ENCODE measurements around the gene ZSCAN22.
A peak's percentile ranks its signal among the peaks of the same experiment; 100 is the strongest.

The ZSCAN22 gene

DNA sequence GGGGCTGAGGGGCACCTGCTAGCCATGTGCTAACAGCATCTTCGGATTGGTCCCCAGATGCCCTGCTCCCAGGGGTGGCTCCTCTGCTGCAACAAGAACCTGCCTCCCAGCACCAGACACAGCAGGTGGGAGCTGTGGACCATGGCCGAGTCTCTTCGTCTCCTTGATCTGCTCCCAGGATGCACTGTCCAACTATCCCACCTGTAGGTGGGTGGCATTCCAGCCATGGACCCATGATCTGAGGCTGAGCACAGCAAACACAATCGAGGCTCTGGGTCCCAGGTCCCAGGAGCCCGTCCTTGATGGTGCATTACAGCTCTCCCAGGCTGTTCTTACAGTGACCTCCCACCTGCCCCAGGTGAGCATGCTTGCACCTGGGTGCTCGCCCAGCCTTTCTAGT lies 52.5 kb downstream of the ZSCAN22 start:
- DNase-seq = no peak

DNA sequence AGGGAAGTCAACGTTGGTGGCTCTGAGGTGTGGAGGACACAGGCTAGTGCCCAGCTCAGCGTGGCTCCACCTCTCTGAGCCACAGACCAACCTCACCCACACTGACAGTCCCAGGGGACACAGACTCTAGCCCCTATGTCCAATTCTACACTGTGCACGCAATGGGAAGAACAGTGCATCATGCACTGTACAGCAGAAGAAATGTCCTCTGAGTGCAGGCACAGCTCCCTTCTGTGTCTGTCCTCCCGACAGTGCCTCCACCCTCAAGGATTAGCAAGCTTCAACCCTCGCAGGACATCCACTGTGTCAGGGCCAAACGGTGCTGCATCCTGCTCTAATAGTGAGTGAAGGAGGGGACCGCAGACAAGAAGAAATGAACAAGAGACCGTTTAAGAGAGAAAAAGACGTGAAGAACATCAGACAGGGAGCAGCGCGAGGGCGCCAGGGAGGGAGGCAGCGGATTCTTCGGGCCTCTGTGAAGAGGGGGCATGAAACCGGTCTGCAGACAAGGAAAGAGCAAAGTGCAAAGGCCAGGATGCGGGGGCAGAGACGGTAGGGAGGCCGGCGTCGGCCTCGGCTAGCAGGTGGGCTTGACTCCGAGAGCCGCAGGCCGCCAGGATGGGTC lies 53.4 kb downstream of the ZSCAN22 start:
- DNase-seq = peak; percentile 34

- DNase-seq = peak; percentile 100
These were observed 54.1 kb downstream of the ZSCAN22 start, which contains the start of gene ZNF837 for GRCh38 chr19:58380662-58381459. ZNF837 (minus strand) TSS chr19:58381030; CDS start chr19:58369332, 11,698 bp downstream.

DNA sequence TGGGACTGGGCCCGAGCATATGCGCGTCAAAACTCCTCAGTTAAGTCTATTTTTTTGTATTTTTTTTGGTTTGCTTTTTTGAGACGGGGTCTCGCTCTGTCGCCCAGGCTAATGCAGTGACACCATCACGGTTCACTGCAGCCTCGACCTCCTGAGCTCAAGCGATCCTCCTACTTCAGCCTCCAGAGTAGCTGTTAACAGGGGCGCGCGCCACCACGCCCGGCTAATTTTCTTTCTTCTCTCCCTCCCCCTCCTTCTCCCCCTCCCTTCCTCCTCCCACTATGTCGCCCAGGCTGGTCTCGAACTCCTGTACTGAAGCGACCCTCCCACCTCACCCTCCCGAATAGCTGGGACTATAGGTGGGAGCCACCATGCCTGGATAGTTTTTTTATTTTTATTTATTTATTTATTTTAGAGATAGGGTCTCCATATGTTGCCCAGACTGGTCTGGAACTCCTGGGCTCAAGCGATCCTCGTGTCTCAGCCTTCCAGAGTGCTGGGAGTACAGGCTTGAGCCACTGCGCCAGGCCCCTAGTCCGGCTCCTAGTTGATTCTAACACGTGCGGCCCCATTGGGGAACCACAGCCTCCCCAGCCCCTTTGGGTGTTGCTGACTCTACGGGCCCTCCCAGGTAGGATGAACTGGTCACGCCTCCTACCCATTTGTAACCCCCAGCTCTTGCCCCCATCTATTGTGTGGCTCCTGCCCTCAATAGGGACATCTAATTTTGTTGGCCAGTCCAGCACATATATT lies 54.8 kb downstream of the ZSCAN22 start:
- DNase-seq = no peak

DNA sequence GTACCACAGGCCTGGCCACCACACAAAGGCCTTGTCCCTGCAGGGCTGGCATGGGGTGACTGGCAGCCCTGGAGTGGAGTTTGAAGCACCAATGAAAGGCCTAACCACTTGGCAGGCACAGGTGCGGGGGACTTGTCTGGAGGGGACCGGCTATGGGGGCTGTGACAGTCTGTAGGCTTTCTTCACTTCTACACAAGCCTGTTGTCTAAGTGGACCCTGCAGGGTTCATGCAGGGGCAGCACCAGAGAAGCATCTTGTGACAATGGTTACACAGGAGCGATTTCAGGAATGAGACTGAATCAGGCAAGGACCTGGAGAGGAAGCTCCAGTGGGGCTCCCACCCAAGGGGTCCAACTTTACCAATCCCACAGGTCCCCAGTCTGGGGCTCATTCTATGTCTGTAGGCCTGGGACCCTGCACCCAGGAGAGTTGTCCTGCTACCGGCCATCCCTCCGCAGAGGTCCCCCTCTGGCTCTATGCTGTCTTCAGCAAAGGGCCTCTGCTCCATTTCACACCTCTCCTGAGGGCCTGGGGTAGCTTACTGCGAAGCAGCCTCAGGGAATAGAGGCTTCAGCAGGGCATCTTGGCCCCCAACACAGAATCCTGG lies 56.3 kb downstream of the ZSCAN22 start:
- no peak for DNase-seq

DNA sequence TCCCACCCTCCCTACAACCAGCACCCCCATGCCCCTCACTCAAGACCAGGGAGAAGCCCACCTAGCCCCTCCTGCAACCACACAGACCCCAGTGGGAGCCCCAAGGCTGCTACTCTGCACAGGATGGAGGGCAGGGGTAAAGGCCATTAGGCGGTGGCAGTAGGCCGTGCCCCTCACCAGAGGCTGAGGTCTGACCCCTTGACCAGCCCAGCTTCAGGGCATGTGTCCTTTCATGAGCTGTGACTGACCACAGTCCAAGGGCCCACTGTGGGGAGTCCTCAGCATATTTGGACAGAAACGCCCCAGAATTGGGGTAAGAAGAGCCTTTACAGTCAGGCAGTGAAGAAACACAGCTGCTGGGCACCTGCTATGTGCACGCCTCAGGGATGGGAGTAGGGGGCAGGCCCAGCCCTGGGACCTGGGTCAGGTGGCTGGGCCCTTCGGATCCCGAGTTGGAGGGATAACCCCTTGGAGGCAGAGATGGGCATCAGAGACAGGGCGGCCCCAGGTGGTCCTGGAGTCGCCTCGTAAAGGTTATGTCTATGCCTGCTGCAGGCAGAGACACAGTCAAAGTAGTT lies 58.6 kb downstream of the ZSCAN22 start:
- no peak for DNase-seq

- peak; percentile 47 for DNase-seq
These were observed 59.2 kb downstream of the ZSCAN22 start for GRCh38 chr19:58385891-58386575.

DNA sequence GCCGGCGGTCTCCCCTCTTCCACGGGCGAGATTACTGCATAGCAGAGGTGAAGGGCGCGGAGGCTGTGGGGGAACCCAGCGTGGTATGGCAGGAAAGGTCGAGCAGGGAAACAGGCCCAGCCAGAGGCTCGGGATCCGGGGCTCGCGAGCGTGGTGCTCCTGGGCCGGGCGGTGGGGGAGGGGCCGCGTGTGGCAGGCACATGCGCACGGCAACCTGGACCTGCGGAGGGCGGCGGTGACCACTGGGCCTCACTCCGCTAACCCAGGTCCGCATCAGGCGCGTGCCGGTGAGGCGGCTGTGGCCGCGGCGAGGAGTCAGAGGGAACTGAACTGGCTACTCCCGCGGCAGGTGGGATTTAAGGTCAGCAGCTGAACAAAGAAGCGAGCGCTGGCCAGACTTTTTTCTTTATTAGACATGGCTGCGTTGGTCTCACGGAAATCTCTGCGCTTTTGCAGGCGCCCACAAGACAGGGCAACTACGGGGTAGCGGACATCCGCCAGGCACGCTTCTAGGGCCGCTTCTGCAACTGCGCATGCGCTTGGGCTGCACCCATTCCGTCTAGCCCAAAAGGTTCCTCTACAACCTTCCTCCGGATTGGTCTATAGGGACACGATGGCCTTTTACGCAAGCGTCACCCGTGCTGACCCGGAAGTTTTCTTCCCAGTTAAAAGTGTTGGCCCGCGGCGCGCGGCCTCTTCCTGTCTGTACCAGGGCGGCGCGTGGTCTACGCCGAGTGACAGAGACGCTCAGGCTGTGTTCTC lies 60.0 kb downstream of the ZSCAN22 start, which contains the start of gene RPS5:
Gene RPS5, plus strand, starts transcription at position 694 of the 762 bp plus-strand sequence. CDS start 869 bp downstream, outside the sequence.
- DNase-seq = peak; percentile 100

DNA sequence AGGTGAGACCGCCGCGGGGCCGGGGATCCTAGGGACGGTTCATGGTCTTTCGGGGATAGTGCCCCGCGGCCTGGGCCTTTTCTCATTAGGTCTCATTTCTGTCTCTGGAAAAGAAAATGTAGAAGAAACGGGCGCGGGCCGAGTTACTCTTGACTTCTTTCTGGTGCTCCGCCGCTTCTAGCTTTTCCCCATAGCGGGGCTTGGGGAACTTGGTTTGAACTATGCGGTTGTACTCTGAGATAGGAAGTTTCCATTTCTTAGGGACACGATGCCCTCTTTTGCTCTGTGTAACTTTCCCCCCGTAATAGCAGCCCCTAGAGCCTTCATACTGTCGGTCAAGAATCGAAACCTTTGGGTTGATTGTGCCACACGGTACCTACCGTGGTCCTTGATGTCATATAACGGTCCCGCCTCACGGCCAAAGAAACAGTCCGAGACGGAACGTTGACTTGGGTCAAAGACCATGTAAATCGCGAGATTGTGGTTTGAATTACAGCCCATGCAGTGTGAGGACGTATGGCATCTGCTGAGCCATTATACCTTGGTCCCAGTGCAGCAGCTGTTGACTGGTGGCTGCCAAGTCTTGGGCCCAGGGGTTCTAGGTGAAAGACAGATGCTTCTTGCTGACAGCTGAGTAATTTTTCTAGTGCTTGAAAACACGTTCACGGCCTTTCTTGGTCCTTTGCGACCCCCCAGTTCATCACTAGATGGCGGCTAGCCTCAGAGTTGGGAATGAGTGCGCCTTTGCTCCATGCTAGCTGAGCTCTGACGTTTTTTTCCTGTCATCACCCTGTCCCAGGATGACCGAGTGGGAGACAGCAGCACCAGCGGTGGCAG lies 60.8 kb downstream of the ZSCAN22 start:
- DNase-seq = peak; percentile 35

- DNase-seq = no peak
These were observed 61.4 kb downstream of the ZSCAN22 start for GRCh38 chr19:58388175-58388526.

Data from hematopoietic multipotent progenitor cell treated with erythropoietin and hydrocortisone succinate and interleukin-3 and kit ligand, for 4 days (in vitro differentiated cells).